ENCODE measurements around the gene MFAP1. TPM values are rescaled to one million over a fixed set of nuclear protein-coding genes. Genes with fewer than 3 reads are reported as not detected.
A peak's percentile ranks its signal among the peaks of the same experiment; 100 is the strongest.
"Not testable (repeated sequence)": the region's sequence is repeated elsewhere in the genome, so short reads cannot be mapped to it uniquely, and the experiment has no call there.

The MFAP1 gene, protein sequence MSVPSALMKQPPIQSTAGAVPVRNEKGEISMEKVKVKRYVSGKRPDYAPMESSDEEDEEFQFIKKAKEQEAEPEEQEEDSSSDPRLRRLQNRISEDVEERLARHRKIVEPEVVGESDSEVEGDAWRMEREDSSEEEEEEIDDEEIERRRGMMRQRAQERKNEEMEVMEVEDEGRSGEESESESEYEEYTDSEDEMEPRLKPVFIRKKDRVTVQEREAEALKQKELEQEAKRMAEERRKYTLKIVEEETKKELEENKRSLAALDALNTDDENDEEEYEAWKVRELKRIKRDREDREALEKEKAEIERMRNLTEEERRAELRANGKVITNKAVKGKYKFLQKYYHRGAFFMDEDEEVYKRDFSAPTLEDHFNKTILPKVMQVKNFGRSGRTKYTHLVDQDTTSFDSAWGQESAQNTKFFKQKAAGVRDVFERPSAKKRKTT
- 10 to 100 TPM in 3 of 6 donors, 1 to 10 TPM in 3; 7.2 to 17.0 (median 10.8) TPM for polyA plus RNA-seq (ENCODE audit: low read depth in 6 of 6)

DNA sequence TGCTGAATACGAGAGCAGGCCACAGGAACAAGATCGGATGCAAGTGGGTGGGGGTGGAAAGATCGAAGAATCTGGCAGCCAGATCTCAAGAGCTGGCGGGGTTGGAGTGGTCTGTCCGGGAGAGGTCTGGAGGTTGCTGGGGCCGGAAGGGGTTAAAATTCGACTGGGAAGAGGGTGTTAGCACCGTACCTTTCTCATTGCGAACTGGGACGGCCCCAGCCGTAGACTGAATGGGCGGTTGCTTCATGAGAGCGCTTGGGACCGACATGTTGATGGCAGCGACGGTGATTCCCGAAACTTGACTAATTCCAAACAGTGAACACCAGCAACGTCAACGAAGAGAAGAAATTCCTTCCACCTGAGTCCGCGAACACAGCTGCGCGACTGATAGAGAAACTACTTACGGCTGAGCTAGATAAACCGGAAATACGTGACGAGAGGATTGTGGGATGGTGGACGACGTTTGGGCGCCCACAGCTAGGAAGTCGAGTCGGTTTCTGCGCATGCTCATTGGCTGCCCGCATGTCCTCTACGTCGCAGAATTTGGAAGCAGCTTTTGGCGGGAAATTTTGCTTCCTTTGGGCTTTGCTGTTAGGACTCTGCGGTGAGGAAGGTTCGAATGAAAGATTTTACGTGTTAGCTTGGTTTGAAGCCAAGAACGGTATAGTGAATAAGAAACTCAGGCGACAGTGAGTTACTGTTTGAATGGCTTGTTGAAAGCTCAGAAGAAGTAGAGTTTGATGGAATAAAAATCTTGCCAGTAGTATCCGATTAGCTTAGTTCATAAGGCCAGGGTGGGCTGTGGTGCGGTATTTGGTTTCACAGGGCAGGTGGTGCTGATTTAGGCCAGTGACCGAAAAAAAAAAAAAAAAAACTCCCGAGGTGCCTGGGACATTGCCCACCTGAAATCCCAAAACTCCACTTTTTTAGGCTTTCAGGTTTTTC lies at the start of gene MFAP1:
MFAP1 (minus strand) TSS at position 389 of the 945 bp plus-strand sequence; CDS start at position 268, 121 bp downstream.
- Mint-ChIP-seq H3K4me3 (peak within 1 kb of the TSS; percentile 90 to 99 (median 98)), H3K27ac (peak within 1 kb of the TSS; percentile 96 to 100 (median 98)), H3K36me3 (no peaks in the 10 kb centered on the region), H3K27me3 (no peaks in the 10 kb centered on the region), H3K9me3 (no peaks in the 10 kb centered on the region), H3K4me1 (peaks cover 34 to 65% (median 48%) of the 10 kb centered on the region in 3 donors)
- DNase-seq (peak; percentile 87), ATAC-seq (ENCODE audit: low read depth in 2 of 2) (peak; percentile 88 to 90)

- Mint-ChIP-seq H3K4me1 (peaks cover 0 to 8% (median 0%) of the 10 kb centered on the region in 3 donors), H3K36me3 (no peaks in the 10 kb centered on the region), H3K4me3 (no peak overlapping the region), H3K9me3 (no peaks in the 10 kb centered on the region), H3K27ac (no peak overlapping the region), H3K27me3 (no peaks in the 10 kb centered on the region)
- ATAC-seq (ENCODE audit: low read depth in 2 of 2) (no peak), DNase-seq (no peak)
Measured at GRCh38 chr15:43873651-43874050, 49.2 kb upstream of the MFAP1 start.

DNA sequence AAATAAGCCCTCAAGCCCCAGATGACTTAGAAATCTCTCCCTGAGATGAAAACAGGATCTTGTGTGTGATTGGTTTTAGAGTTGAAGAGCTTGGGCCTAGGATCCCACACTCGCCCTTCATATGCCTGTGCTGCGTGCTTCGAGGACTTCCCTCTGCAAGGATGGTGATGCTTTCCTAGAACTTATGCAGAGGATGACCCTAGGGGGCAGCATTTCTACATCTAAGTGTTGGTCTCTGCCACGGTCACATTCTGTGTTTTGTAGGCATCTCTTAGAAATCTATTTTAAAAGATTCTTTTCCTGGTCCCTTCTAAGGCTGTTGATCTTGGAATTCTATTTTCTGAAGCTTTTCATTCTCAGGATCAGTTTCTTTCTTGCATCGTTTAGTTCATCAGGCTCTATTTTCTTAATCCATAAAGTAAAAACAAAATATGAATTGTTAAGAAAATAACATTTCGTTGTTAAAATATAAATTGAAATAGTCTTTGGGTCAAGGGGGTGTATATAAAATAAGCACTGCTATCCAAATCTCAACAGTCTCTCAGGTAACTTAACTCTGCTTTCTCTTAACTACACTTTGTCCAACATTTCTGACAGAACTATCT lies 48.0 kb upstream of the MFAP1 start:
- ATAC-seq (ENCODE audit: low read depth in 2 of 2) (no peak), DNase-seq (peak; percentile 5)
- Mint-ChIP-seq H3K27me3 (no peaks in the 10 kb centered on the region), H3K4me3 (no peak overlapping the region), H3K9me3 (no peaks in the 10 kb centered on the region), H3K36me3 (no peaks in the 10 kb centered on the region), H3K4me1 (peaks cover 0 to 8% (median 5%) of the 10 kb centered on the region in 3 donors), H3K27ac (peak overlapping the region in 1 of 6 donors; percentile 23)

GRCh38 chr15:43871835-43872234 lies 47.3 kb upstream of the MFAP1 start:
- Mint-ChIP-seq H3K4me3 (no peak overlapping the region), H3K27me3 (no peaks in the 10 kb centered on the region), H3K36me3 (no peaks in the 10 kb centered on the region), H3K9me3 (no peaks in the 10 kb centered on the region), H3K27ac (no peak overlapping the region), H3K4me1 (peaks cover 0 to 8% (median 5%) of the 10 kb centered on the region in 3 donors)
- no peak for ATAC-seq (ENCODE audit: low read depth in 2 of 2)
- no peak for DNase-seq

DNA sequence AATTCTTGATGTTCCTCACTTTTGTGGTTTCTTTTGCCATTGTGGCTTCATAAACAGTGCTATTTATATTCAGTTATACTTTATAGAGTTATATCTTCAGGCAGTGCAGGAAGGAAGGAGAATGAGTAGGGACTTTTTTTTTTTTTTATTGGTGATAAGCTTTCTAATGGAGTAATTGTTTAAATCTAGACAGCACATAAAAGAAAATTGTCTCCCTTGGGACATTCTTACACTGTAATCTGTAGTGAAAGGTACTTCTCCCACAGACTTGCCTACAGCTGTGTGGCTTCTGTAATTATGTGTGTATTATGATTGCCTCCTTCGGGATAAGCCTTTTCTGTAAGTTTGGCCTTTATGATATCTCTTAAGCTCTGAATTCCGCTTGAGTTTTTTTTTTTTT lies 43.9 kb upstream of the MFAP1 start:
- Mint-ChIP-seq H3K27me3 (no peaks in the 10 kb centered on the region), H3K4me3 (no peak overlapping the region), H3K36me3 (no peaks in the 10 kb centered on the region), H3K27ac (peak overlapping the region in 2 of 6 donors; percentile 17 to 63), H3K4me1 (peaks cover 0 to 8% (median 5%) of the 10 kb centered on the region in 3 donors), H3K9me3 (no peaks in the 10 kb centered on the region)
- ATAC-seq (ENCODE audit: low read depth in 2 of 2), result no peak
- DNase-seq, result no peak

GRCh38 chr15:43867096-43867495 lies 42.6 kb upstream of the MFAP1 start:
- Mint-ChIP-seq H3K36me3 (no peaks in the 10 kb centered on the region), H3K4me1 (peaks cover 0 to 8% (median 5%) of the 10 kb centered on the region in 3 donors), H3K9me3 (no peaks in the 10 kb centered on the region), H3K4me3 (no peak overlapping the region), H3K27ac (no peak overlapping the region), H3K27me3 (no peaks in the 10 kb centered on the region)
- DNase-seq (no peak), ATAC-seq (ENCODE audit: low read depth in 2 of 2) (no peak)

GRCh38 chr15:43866636-43867035 lies 42.1 kb upstream of the MFAP1 start:
- not testable (repeated sequence) for H3K9me3 Mint-ChIP-seq; H3K27ac Mint-ChIP-seq; H3K36me3 Mint-ChIP-seq; H3K4me3 Mint-ChIP-seq; DNase-seq; H3K27me3 Mint-ChIP-seq; H3K4me1 Mint-ChIP-seq; ATAC-seq (ENCODE audit: low read depth in 2 of 2)

GRCh38 chr15:43859546-43859945 lies 35.1 kb upstream of the MFAP1 start:
- DNase-seq, result no peak
- no peaks in the 10 kb centered on the region for H3K4me1 Mint-ChIP-seq
- peaks cover 11 to 12% of the 10 kb centered on the region in 2 donors for H3K36me3 Mint-ChIP-seq
- H3K27me3 Mint-ChIP-seq, result no peaks in the 10 kb centered on the region
- H3K27ac Mint-ChIP-seq, result peak overlapping the region in 1 of 6 donors; percentile 63
- H3K9me3 Mint-ChIP-seq, result no peaks in the 10 kb centered on the region
- no peak for ATAC-seq (ENCODE audit: low read depth in 2 of 2)
- no peak overlapping the region for H3K4me3 Mint-ChIP-seq

DNA sequence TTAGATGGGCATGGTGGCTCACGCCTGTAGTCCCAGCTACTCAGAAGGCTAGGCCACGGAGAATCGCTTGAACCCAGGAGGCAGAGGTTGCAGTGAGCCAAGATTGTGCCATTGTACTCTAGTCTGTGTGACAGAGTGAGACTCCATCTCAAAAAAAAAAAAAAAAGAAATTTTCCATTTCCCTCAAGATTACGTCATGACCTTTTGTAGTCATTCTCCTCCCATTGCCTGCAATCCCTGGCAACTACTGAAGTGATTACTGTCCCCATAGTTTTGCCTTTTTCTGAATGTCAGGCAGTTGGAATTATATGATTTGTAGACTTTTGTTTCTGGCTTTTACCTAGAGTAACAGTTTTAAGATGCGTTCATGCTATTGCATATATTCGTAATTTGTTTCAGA lies 30.3 kb upstream of the MFAP1 start:
- Mint-ChIP-seq H3K4me1 (no peaks in the 10 kb centered on the region), H3K9me3 (peaks cover 0 to 2% (median 0%) of the 10 kb centered on the region in 7 donors), H3K4me3 (no peak overlapping the region), H3K27ac (no peak overlapping the region), H3K27me3 (no peaks in the 10 kb centered on the region), H3K36me3 (peaks cover 11 to 12% of the 10 kb centered on the region in 2 donors)
- no peak for DNase-seq
- no peak for ATAC-seq (ENCODE audit: low read depth in 2 of 2)

DNA sequence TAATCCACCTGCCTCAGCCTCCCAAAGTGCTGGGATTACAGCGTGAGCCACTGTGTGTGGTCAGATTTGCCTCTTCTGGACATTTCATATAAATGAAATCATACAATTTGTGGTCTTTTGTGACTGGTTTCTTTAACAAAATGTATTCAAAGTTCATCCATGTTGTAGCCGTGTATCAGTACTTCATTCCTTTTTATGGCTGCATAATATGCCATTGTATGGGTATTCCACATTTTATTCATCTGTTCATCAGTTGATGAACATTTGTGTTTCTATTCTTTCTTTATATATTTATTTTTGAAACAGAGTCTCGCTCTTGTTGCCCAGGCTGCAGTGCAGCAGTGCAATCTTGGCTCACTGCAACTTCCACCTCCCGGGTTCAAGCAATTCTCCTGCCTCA lies 28.1 kb upstream of the MFAP1 start:
- ATAC-seq (ENCODE audit: low read depth in 2 of 2) (no peak), DNase-seq (no peak)
- Mint-ChIP-seq H3K27me3 (no peaks in the 10 kb centered on the region), H3K36me3 (no peaks in the 10 kb centered on the region), H3K27ac (no peak overlapping the region), H3K4me3 (no peak overlapping the region), H3K9me3 (peaks cover 0 to 2% (median 0%) of the 10 kb centered on the region in 7 donors), H3K4me1 (no peaks in the 10 kb centered on the region)

- DNase-seq (no peak), ATAC-seq (ENCODE audit: low read depth in 2 of 2) (no peak)
- Mint-ChIP-seq H3K36me3 (peaks cover 0 to under 1% of the 10 kb centered on the region in 2 donors), H3K4me1 (peaks cover 0 to under 1% (median 0%) of the 10 kb centered on the region in 3 donors), H3K27ac (no peak overlapping the region), H3K27me3 (no peaks in the 10 kb centered on the region), H3K4me3 (no peak overlapping the region), H3K9me3 (peaks cover 0 to 2% (median 0%) of the 10 kb centered on the region in 7 donors)
Measured at GRCh38 chr15:43851251-43851650, 26.8 kb upstream of the MFAP1 start.

GRCh38 chr15:43845421-43845820 lies 20.9 kb upstream of the MFAP1 start:
- DNase-seq, result no peak
- no peaks in the 10 kb centered on the region for H3K27me3 Mint-ChIP-seq
- H3K27ac Mint-ChIP-seq, result no peak overlapping the region
- H3K36me3 Mint-ChIP-seq, result peaks cover 11 to 13% of the 10 kb centered on the region in 2 donors
- no peak overlapping the region for H3K4me3 Mint-ChIP-seq
- peaks cover 0 to 7% (median 5%) of the 10 kb centered on the region in 3 donors for H3K4me1 Mint-ChIP-seq
- H3K9me3 Mint-ChIP-seq, result no peaks in the 10 kb centered on the region
- ATAC-seq (ENCODE audit: low read depth in 2 of 2), result no peak

DNA sequence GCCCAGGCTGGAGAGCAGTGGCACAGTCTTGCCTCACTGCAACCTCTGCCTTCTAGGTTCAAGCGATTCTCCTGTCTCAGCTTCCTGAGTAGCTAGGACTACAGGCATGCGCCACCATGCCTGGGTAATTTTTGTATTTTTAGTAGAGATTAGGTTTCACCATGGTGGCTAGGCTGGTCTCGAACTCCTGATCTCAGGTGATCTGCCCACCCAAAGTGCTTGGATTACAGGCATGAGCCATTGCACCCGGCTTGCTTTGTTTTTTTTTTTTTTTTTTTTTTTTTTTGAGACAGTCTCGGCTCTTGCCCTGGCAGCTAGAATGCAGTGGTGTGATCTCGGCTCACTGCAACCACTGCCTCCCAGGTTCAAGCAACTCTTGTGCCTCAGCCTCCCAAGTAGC lies 8.0 kb upstream of the MFAP1 start:
- not testable (repeated sequence) for H3K9me3 Mint-ChIP-seq; ATAC-seq (ENCODE audit: low read depth in 2 of 2); DNase-seq; H3K36me3 Mint-ChIP-seq; H3K27ac Mint-ChIP-seq; H3K27me3 Mint-ChIP-seq
- Mint-ChIP-seq H3K4me1 (peaks cover 19 to 36% (median 22%) of the 10 kb centered on the region in 3 donors), H3K4me3 (peak overlapping the region in 1 of 8 donors; percentile 61)

All from naive B cell (primary cell).